T-helper 2 cell treated with Interferon-gamma antibody and Interleukin-4, amounts not matched to agents 100 ng/mL and 5 ng/mL, for 36 hours (primary cell): Measurements from ENCODE around the gene DNAJC11. TPM values are rescaled to one million over a fixed set of nuclear protein-coding genes. Genes with fewer than 3 reads are reported as not detected.

Source experiments
- intact Hi-C: fragments of 100-400 bp; cut with micrococcal nuclease; formaldehyde crosslinking; loops from one replicate; pipeline ENCODE4 v1.15.1; 2023
- total RNA-seq: library from RNA; stranded (reverse); gene quantifications from 2 replicates; pipeline ENCODE4 v1.2.3, GENCODE V29; 2022

Gene DNAJC11
- total RNA-seq, 1 donor from 2014 or later: 52.9 TPM

- intact Hi-C loops: loop anchor here (1.0 to 10.0 kb wide), 7 partner anchors 23 to 357 kb away; partner anchors contain the start of genes CAMTA1, DNAJC11, HES3 and NOL9
Measured at GRCh38 chr1:6601923-6602668, 99.5 kb downstream of the DNAJC11 start.

DNA sequence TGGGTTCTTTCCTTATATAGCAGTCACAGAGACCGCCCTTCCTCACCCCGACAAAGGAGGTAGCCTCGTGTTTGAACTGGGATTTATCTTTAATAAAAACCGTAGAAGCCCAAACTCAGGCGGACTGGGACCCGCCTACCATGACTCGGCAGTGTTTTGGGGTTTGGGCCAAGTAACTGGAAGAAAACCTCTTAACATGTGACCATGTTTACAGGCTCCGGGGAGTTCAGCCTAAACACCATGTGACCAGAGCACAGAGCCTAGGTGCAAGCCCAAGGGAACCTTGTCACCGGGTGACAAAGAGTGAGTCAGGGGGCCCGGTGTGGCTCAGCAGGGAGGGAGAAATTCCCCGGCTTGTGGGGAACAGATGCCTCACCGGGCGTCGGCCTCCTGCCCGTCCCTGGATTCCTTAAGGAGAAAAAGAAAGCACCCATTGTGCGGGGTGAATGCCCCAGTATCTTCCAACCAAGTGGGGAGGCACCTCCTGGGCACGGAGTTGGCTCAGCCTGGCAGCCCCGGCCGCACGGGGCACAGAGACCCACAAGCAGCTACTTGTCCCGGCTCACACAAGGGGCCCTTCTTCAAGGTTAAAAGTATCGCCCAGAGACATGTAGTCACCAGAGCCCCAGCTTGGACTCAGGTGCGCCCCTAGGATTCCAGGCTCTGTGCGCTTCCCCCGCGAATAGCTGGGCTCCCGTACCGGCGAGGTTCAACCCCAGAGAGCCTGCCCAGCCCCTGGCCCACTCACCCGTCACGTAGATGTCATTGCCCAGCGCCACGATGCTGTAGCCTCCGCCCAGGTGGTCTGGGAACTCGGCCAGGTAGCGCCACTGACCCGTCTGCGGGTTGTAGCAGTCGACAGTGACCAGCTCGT lies 100.3 kb downstream of the DNAJC11 start:
- intact Hi-C loops: loop anchor here (2.0 to 10.0 kb wide), 4 partner anchors 46 to 356 kb away; partner anchors contain the start of genes CAMTA1, DNAJC11, HES3 and NOL9

- intact Hi-C loops: loop anchor here (2.0 to 10.0 kb wide), 4 partner anchors 46 to 356 kb away; partner anchors contain the start of genes CAMTA1, DNAJC11, HES3 and NOL9
Measured at GRCh38 chr1:6600410-6601048, 101.1 kb downstream of the DNAJC11 start.

GRCh38 chr1:6599991-6600390 lies 101.6 kb downstream of the DNAJC11 start:
- intact Hi-C loops: loop anchor here (2.0 to 10.0 kb wide), 4 partner anchors 45 to 355 kb away; partner anchors contain the start of genes CAMTA1, DNAJC11, HES3 and NOL9

GRCh38 chr1:6599141-6599975 lies 102.3 kb downstream of the DNAJC11 start:
- intact Hi-C loops: no loop called here

- intact Hi-C loops: no loop called here
Measured at GRCh38 chr1:6597777-6598131, 103.9 kb downstream of the DNAJC11 start.

DNA sequence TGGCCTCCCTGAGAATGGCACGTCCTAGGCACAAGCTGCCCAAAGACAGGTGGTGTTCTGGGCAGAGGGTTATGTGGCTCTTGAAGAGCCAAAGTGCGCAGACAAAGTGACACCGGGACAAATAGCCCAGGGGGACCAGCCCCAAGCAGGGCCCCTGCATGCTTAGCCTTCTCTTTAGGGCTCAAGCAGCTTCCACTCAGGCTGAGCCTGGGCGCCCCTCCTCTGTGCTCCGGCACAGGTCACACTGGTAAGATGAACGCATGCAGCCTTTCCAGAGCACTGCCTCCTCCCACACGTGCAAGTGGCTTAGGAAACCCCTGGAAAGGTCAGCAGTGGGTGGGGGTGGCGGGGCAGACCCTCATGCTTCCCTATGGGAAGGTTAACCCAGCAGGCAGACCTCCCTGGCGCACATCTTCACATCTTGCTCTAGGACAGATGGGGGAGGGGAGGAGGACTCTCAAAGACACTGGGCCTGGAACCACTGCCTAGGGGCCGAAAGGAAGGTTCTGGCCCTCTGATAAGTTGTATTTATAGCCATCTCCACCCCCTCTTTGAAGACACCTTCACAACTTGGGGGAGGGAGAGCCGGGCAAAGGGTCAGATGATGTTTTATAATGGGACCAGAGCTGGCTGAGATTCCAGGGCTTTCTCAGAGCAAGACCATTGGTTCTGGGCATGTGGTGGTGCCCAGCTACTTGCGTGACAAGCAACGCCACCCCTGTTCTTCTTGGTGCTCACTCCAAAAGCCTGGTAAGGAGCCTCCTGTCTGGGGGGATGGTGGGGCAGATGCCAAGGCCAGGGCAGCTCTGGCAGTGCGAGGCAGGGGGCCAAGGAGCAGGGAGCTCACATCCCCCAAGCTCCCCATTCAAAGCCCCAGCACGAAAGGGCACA lies 104.5 kb downstream of the DNAJC11 start:
- intact Hi-C loops: no loop called here

DNA sequence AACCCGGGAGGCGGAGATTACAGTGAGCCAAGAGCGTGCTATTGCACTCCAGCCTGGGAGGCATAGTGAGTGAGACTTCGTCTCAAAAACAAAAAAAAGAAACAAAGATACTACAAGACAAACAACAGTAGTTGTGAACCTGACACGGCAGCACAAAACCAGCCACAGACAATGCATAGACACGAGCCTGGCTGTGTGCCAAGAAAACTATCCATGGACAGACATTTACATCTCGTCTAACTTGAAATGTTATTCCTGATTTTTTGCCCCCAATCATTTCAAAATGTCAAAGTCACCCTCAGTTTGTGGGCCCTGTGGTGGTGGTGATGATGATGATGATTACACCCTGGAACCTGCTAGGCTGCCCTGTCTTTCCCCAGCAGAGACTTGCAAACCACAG lies 105.3 kb downstream of the DNAJC11 start:
- intact Hi-C loops: no loop called here

GRCh38 chr1:6594977-6595740 lies 106.5 kb downstream of the DNAJC11 start:
- intact Hi-C loops: no loop called here

DNA sequence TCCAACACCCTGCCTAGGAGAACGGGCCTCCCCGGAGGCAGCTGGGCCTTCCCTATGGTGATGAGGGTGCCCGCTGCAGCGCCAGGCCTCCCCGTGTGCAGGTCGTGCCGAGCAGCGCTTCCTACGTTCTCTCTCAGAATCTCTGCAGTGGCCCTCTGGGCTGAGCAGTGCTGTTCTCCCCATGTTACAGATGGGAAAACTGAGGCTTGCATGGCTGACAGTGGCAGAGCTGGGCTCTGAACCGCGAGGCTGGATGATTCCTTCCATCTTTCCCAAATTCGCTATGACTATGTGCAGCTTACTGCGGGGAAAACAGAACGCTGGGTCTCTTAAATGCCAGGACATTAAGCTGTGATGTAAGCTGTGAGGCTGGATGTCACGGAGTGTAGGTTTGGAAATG lies 107.8 kb downstream of the DNAJC11 start:
- intact Hi-C loops: no loop called here

GRCh38 chr1:6592865-6593593 lies 108.6 kb downstream of the DNAJC11 start:
- intact Hi-C loops: no loop called here

DNA sequence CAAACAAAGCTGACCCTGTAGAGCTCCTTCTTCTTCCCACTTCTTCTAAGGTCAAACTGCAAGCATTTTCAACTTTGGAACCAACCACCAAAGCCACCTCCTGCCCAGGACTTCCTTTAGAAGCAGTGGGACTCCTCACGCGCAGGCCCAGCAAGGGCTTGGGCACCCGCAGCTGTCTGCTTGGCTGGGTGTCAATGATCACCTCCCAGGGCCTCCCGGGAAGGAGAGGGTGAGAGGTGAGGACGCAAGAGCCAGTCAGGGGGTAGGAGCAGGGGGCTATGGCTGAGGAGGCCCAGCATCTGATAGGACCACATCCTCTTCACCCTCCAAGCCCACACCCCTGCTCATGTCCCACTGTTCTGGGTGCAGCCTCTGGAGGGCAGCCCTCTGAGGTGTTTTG lies 109.2 kb downstream of the DNAJC11 start:
- intact Hi-C loops: no loop called here

GRCh38 chr1:6591644-6592043 lies 110.0 kb downstream of the DNAJC11 start:
- intact Hi-C loops: no loop called here

- intact Hi-C loops: no loop called here
Measured at GRCh38 chr1:6591222-6591621, 110.4 kb downstream of the DNAJC11 start.

DNA sequence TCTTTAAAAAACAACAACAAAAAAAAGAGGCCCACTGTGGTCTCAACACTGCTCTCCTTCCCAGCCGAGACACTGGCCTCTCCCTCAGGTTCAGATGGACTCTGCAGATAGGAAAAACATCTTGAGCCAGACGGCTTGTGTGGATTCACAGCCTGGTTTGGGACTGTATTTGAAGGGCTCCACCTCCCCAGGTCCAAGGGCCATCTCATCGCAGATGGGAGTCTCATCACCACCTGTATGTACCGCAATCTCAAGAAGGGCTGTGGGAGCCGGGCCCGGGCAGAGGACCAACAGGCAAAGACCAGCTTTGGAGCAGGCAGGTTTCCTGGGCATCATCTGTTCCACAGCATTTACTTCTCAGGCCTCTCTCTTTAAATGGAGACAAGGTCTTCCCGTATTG lies 111.6 kb downstream of the DNAJC11 start:
- intact Hi-C loops: no loop called here

DNA sequence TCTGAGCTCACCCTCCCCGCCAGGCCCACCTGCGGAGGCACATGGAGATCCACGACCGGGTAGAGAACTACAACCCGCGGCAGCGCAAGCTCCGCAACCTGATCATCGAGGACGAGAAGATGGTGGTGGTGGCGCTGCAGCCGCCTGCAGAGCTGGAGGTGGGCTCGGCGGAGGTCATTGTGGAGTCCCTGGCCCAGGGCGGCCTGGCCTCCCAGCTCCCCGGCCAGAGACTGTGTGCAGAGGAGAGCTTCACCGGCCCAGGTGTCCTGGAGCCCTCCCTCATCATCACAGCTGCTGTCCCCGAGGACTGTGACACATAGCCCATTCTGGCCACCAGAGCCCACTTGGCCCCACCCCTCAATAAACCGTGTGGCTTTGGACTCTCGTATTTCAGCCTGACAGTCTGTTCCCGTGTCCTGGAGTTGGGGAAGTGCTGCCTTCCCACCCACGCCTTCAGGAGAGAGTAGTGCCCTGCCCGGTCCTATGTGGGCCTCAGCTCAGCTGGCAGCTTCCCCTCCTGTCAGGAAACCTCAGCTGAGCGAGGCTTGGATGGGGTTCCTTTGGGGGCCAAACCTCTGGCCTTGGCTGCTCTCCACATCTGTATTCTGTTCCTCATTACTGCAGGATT lies 112.6 kb downstream of the DNAJC11 start:
- intact Hi-C loops: no loop called here

DNA sequence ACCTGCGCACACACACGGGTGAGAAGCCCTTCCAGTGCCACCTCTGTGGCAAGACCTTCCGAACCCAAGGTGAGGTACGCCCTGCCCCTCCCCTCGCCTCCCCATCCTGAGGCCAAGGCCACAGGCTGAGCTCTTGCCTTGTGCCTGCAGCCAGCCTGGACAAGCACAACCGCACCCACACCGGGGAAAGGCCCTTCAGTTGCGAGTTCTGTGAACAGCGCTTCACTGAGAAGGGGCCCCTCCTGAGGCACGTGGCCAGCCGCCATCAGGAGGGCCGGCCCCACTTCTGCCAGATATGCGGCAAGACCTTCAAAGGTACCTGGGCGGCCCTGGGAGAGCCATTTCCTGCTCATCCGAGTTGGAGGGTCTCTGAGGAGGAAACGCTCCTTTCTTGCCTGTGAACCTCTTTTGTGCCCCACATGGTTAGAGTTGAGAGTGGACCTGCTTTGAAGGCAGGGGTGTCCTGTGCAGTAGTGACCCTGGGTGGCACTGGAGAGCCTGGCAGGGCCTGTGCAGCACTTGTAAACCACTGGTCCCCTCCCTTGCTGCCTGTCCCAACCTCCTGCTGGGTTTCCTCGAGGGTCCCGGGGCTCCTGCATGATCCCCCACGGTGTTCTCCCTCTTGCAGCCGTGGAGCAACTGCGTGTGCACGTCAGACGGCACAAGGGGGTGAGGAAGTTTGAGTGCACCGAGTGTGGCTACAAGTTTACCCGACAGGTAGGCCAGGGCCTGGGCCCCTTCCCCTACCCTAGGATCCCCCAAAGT lies 113.3 kb downstream of the DNAJC11 start:
- intact Hi-C loops: no loop called here
